Head of caudate nucleus (tissue), 42 donors: ENCODE data around the gene KRT40.
"Not testable (repeated sequence)": the region's sequence is repeated elsewhere in the genome, so short reads cannot be mapped to it uniquely, and the experiment has no call there.

Source experiments
- DNase-seq, 42 donors: peaks; one replicate each; pipeline versions ENCODE4 v3.0.0 to v3.0.0-alpha.2; 2020 to 2021; ENCODE audit warnings: mixed read lengths in 7 of 42
- intact Hi-C: fragments of 100-400 bp; cut with DNase I; formaldehyde crosslinking; loops from one replicate; pipeline ENCODE4 v1.15.0; 2022

Gene KRT40

DNA sequence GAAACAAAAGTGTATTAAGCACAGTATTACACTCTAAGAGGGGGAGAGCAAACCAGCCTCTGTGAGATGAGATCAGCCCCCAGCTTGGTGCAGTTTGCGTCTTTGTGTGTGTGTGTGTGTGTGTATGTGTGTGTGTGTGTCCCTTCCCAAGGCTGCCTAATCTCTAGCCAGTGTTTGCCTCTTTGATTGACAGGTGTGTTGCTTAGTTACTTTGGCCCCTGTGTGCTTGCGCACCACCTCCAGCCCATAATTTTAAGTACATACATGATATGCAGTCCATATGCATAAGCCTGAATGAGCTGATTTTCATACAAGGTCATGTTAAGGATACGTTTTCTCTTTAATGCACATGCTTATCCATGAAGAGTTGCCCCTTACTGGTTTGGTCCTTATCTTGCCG lies 17.7 kb upstream of the KRT40 start:
- intact Hi-C loops, result no loop called here
- DNase-seq, result no peak

DNA sequence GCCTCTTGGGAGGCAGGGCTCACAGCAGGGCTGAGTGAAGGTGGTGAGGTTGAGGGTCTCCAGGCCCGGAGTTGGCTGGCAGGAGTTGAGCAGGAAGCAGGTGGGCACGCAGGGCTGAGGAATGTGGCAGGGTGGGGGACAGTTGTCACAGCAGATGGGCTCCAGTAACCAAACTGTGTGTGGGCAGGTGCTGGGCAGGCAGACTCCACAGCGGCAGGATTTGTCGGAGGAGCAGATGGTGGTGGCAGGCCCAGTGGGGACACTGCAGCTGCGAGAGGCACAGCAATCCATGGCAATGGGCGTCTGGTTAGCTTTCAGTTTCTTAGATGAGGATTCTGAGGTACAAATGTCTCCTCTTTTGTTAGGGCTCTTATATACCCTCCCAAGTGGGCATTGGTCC lies 15.4 kb upstream of the KRT40 start, which contains the start of gene KRTAP3-2:
KRTAP3-2 (minus strand) TSS at position 344 of the 400 bp plus-strand sequence; CDS start at position 291, 53 bp downstream.
- DNase-seq, intact Hi-C loops: not testable (repeated sequence)

DNA sequence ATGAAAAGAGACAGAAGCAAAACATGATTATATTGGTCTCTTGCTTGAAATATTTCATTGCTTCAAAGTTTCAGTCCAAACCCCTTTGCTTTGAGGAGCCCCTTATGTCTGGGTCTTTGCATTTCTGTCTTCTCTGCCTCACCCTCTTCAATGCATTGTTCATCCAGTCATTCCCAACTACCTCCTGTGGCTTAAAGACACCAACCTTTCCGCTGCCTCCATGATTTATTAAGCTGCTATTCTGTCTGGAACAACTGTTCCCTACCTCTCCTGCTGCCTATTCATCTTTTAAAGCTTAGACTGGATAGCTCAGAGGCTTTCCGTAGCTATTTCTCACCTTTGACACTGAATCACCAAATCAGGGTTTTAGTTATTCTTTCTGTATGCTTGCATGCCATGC lies 13.2 kb upstream of the KRT40 start:
- intact Hi-C loops, result no loop called here
- DNase-seq, result no peak

DNA sequence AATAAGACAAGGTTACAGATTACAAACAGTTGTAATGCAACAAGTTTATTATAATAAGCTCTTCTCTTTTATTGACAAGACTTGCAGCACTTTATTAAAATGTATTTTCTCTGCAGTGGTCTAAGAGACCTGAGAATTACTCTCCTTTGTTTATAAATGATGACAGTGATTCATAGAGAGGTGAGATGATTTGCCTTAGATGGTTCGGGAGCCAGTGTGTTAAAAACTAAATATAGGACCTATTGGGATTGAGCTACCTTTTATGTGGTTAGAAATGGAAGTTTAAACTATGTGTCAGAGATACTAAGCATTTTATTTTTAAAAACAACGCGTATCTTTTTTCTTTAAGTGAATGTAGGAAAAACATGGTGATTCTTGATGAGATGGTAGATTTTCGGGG lies 12.7 kb upstream of the KRT40 start:
- DNase-seq, result no peak
- intact Hi-C loops, result no loop called here

DNA sequence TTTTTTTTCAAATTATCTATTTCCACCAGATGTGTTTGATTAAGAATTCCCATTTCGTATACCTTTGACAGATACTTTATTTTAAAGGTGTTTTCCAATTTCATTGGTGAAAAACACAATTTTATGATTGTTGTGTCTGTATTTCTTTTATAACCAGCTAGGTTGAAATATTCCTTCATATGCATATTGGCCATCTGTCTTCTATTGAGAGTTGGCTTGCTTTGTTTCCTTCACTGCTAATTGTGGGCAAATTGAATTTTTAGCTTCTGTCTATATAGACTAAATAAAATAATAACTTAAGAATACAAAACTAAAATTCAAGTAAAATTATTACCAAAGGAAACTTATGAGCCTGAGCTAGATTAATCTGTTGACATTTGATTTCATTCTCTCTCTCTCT lies 11.0 kb upstream of the KRT40 start:
- intact Hi-C loops, result no loop called here
- no peak for DNase-seq

DNA sequence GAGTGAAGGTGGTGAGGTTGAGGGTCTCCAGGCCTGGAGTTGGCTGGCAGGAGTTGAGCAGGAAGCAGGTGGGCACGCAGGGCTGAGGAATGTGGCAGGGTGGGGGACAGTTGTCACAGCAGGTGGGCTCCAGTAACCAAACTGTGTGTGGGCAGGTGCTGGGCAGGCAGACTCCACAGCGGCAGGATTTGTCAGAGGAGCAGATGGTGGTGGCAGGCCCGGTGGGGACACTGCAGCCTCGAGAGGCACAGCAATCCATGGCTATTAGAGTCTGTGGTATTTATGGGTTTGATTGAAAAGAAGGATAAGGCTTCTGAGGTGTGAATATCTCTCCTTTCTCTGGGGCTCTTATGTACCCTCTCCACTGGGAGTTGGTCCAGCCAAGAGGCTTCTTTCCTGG lies 9.7 kb upstream of the KRT40 start, which contains the start of gene KRTAP3-3:
KRTAP3-3 (minus strand) TSS at position 326 of the 400 bp plus-strand sequence; CDS start at position 259, 67 bp downstream.
- no peak for DNase-seq
- intact Hi-C loops, result no loop called here

DNA sequence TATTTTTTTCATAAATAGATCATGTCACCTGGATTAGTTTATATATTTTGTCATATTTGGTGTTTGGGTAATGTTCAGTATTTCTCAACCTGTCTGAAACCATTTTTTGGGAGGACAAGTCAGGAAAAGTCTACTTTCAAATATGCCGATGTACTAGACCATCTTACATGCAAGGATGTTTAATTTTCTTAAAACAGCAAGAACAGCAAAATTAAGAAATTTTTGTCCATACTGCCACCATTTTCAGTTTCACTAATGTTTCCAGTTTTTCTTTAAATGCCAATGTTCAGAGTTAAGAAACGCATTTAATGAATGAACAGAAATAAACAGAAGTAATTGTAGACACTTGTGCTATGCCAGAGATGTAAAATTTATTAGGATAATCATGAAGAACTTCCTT lies 9.0 kb upstream of the KRT40 start:
- no peak for DNase-seq
- intact Hi-C loops, result no loop called here

DNA sequence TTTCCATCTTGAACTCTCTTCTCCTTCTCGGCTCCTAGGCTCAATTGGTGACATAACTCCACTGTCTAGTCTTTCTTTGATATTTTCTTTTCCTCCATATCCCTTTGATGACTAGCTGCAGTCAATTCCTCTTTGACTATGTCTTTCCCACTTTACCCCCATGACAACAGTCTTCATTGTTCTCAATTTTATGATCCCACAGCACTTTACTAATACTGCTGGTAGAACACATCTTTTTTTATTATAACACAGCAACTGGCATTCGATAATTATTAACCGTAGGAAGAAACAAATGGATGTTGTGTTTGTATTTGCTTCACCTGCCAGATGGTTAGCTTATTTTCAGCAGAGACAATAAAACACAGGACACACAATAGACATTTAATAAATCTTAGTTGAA lies 8.5 kb upstream of the KRT40 start:
- no peak for DNase-seq
- intact Hi-C loops, result no loop called here

DNA sequence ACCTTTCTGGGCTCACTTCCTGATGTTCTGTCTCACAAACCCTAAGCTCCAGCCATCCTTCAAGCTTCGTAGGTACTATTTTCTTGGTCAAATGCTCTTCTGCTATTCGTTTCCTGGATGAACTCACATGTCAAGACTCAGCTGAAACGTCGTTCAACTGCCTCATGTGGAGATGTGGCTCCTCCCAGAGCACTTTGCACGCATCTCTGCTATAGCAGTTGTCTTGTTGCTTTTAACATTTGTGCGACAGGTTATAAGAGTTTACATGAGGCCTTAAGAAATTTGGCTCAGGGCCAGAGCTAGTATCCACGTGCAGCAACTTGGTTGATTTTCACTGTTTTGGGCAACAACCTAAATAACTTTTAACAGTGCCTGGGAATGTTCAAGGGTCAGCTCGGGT lies 2.8 kb upstream of the KRT40 start:
- intact Hi-C loops, result no loop called here
- no peak for DNase-seq

DNA sequence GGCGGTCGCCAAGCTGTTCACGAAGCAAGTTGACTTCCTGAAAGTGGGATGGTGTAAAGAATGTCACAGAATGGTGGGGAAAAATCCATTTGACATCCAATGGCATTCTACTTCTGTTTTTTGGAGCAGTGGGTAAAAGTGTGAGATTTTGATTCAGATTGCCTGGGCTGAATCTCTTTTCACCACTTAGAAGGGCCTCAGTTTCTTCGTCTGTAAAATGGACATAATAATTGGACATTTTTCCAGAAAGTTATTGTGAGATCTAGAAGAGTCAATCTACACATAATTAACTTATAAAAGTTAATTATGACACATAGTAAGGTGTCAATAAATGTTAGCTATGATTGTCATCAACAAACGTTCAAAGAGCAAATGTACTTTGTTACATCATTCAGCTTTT lies 3.0 kb downstream of the KRT40 start:
- intact Hi-C loops, result no loop called here
- DNase-seq, result no peak

DNA sequence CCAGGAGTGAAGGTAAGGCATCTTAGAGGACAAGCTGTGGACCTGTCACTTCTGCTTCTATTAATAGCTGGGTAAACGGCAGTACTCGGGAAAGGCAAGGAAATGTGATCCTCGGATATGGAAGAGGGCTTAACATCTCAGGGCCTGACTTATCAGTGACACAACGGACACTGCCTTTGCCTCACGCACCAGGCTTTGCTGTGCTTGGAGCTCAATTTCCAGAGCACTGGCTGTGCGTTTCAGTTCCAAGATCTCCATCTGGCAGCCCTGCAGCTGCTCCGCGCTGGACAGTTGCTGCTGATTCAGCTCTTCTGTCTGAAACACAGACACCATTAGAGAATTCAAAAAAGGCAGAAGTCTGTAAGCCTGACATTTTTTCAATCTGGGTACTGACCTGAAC lies 3.5 kb downstream of the KRT40 start:
- intact Hi-C loops, result no loop called here
- peak in 24 of 42 donors; percentile 7 to 64 (median 22) for DNase-seq

DNA sequence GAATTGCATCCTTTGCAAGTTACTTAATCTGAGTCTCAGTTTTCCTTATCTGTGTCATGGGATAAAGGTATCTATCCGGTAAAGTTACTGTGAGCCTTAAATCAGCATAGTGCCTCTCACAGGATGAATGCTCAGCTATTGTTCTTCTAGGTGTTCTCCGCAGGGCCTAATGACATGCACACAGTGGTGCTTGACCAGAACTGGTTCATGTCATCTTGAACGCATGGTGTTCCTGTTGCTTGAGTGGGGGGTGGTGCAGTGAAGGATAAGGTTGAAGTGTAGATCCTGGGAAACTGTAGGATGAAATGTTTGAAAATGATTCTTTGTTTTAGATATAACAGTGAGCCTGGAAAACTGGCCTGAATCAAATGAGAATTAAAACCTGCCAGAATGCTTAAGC lies 4.0 kb downstream of the KRT40 start:
- no peak for DNase-seq
- intact Hi-C loops, result no loop called here

DNA sequence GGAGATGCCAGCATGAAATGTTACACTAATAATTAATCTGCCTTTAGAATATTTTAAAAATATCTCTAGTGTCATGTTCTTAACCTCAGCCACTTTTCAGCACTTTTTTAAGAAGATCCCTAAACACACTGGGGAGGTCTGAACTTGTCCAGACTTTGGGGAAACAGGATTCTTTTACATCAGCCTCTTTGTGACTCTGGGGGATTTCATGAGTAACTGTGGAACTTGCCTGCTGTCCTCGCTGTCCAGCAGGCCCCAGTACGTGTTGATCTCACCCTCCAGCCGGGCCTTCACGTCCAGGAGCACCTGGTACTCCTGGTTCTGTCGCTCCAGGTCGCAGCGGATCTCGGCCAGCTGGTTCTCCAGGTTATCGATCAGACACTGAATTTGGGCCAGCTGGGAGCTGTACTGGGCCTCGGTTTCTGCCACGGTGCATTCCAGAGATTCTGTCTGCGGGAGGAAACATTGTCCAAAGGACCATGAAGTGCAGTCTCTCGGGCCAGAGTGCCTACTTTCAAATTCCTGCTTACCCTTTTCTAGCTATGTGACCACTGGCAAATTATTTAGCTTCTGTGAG lies 5.5 kb downstream of the KRT40 start:
- intact Hi-C loops, result no loop called here
- DNase-seq, result no peak

DNA sequence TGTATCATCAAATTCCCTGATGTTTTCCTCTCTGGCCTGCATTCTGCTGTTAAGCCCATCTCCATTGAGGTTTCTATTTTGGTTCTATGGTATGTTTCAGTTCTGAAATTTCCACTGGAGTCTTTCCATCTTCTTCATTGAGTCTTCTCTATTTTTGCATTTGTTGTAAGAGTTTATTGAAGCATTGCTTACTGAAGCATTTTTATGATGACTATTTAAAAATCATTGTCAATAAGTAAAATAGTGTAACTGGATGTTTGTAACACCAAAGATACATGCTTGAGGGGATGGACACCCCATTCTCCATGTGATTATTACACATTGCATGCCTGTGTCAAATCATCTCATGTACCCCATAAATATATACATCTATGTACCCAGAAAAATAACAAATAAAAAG lies 8.6 kb downstream of the KRT40 start:
- DNase-seq, result no peak
- intact Hi-C loops, result no loop called here

DNA sequence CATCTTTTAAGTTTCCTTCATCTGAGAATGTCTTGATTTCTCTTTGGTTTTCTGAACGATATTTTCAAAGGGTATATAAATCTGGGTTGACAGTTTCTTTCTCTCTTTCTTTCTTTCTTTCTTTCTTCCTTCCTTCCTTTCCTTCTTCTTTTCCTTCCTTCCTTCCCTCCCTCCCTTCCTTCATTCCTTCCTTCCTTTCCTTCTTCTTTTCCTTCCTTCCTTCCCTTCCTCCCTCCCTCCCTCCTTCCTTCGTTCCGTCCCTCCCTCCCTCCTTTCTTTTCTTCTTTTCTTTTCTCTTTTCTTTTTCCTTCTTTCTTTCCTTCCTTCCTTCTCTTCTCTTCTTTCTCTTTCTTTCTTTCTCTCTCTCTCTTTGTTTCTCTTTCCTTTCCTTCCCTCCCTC lies 9.8 kb downstream of the KRT40 start:
- intact Hi-C loops, result no loop called here
- DNase-seq, result no peak

DNA sequence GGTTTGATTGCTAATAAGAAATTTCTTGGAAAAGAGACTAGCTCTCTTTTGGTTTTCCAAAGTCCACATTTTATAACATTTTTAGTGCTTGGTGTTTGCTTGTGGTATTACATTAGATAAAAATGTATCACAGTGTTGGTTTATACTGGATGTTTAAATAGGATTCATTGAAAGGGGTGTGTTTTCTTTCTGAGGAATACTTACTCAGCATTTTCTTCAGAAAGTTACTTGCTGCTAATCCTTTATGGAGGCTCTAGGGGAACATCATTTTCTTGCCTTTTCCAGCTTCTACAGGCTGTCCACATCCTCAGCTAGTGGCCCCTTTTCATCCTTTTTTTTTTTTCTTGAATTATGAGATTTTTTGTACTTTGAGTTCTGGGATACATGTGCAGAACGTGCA lies 16.5 kb downstream of the KRT40 start:
- intact Hi-C loops, result no loop called here
- no peak for DNase-seq

DNA sequence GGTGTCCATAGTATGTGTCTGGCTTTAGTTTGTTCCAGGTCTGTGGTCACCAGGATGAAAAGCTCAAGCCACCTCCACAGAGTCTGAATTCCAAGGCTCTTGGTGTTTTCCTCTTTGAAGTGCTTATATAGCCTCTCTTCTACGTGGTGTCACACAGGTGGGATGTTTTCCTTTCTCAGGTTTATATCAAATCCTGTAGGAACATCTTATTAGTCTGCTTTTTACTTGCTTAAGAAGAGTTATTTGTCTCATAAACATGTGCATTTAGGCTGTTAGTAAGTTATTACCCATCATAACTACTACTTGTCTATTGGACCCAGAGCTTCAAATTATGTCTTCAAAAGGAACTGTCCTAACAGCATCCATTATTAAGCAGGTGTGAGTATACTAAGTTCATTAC lies 17.3 kb downstream of the KRT40 start, which contains the start of gene KRT39:
KRT39 (minus strand) TSS at position 101 of the 400 bp plus-strand sequence; CDS start at position 9, 92 bp downstream.
- no peak for DNase-seq
- intact Hi-C loops, result no loop called here

DNA sequence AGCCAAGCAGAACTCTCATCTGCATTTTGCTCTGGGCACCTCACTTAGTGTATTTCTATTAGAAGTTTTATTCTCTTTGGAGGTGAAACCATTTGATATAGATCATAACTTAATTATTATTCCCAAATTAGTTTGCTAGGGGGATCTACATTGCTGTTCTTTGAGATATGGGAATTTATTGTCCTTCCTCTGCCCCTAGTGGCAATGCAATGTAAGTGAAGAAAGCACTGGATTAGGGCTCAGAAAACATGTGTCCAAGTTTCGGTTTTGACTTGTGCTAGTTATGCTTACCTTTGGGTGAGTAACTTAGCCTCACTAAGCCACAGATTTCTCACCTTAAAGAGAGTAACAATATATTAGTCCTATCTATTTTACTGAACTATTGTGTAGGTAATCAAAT lies 20.3 kb downstream of the KRT40 start:
- intact Hi-C loops, result no loop called here
- no peak for DNase-seq

DNA sequence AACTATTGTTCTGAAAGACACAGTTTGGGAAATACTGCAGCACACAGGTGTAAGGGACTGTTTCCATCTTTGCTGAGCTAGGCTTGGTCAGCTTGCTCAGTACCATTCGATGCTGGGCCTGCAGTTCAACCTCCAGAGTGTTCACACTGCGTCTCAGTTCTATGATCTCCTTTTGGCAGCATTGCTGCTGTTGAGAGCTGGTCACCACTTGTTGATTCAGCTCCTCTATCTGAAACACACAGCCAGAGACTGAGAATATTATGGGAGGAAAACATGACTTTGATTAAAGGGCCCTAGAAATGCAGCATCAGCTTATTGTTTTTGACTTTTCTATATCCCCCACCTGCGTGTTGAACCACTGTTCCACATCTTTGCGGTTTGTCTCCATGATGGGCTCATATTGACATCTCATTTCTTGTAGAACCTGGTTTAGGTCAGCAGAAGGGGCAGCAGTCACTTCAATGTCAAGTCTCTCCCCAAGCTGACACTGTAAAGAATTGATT lies 22.0 kb downstream of the KRT40 start:
- intact Hi-C loops, result no loop called here
- no peak for DNase-seq

DNA sequence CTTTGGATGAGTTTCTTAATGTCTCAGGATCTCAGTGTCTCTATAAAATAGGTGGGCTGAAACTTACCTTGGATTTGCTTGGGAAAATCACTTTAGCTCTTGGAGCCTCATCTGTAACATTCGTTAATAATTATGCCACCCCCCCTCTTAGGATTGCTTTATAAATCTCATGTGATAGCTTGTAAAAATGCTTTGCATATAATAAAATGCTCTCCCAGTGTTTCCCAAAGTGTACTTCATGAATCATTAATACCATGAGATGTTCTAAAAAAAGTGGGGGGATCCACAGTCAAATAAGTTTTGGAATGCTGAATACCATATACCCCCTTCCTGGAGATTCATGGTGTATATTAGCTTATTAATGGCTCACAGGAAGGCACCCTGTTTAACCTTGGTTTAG lies 22.5 kb downstream of the KRT40 start:
- DNase-seq, result no peak
- intact Hi-C loops, result no loop called here

DNA sequence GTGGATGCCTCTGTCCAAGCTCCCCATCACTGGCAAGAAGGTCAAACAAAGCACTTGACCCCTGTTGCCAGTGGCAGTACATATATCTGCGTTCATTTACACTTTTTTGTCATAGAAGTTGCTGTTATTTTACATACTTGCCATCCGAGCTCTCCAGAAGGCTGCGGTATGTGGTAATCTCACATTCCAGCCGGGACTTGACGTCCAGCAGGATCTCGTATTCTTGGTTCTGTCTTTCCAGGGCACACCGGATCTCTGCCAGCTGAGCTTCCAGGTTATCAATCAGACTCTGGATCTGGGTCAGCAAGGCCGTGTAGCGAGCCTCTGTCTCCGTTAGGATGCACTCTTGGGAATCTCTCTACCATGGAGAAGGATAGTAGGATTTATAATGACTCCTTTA lies 24.0 kb downstream of the KRT40 start:
- no peak for DNase-seq
- intact Hi-C loops, result no loop called here
